ENCODE data around the gene NT5C1A.

Gene NT5C1A

GRCh38 chr1:39689214-39689613, 17.3 kb upstream of the NT5C1A start:
- DNase-seq, result no peak

GRCh38 chr1:39688706-39689105, 16.8 kb upstream of the NT5C1A start:
- DNase-seq, result no peak

- DNase-seq, result no peak
Measured at GRCh38 chr1:39687243-39687642, 15.3 kb upstream of the NT5C1A start.

GRCh38 chr1:39685071-39685470, 13.2 kb upstream of the NT5C1A start:
- DNase-seq, result no peak

GRCh38 chr1:39684313-39684664, 12.4 kb upstream of the NT5C1A start:
- no peak for DNase-seq

GRCh38 chr1:39683591-39684312, 11.8 kb upstream of the NT5C1A start:
- no peak for DNase-seq

- no peak for DNase-seq
Measured at GRCh38 chr1:39681999-39682398, 10.1 kb upstream of the NT5C1A start.

GRCh38 chr1:39681294-39681693, 9.4 kb upstream of the NT5C1A start:
- DNase-seq, result no peak

- no peak for DNase-seq
Measured at GRCh38 chr1:39680751-39681150, 8.8 kb upstream of the NT5C1A start.

GRCh38 chr1:39679821-39680220, 7.9 kb upstream of the NT5C1A start:
- DNase-seq, result no peak

GRCh38 chr1:39678889-39679288, 7.0 kb upstream of the NT5C1A start:
- DNase-seq, result no peak

GRCh38 chr1:39677645-39678044, 5.7 kb upstream of the NT5C1A start:
- no peak for DNase-seq

- DNase-seq, result no peak
Measured at GRCh38 chr1:39676948-39677548, 5.1 kb upstream of the NT5C1A start.

- no peak for DNase-seq
Measured at GRCh38 chr1:39675220-39675619, 3.3 kb upstream of the NT5C1A start.

GRCh38 chr1:39673215-39673614, 1.3 kb upstream of the NT5C1A start:
- no peak for DNase-seq

GRCh38 chr1:39672551-39672947, 642 bp upstream of the NT5C1A start:
- DNase-seq, result no peak

GRCh38 chr1:39671433-39671792, 494 bp downstream of the NT5C1A start:
- no peak for DNase-seq

GRCh38 chr1:39670689-39671088, 1.2 kb downstream of the NT5C1A start:
- no peak for DNase-seq

- no peak for DNase-seq
Measured at GRCh38 chr1:39668894-39669293, 3.0 kb downstream of the NT5C1A start.

GRCh38 chr1:39668111-39668510, 3.8 kb downstream of the NT5C1A start:
- DNase-seq, result no peak

- DNase-seq, result no peak
Measured at GRCh38 chr1:39666772-39667171, 5.1 kb downstream of the NT5C1A start.

- DNase-seq, result no peak
Measured at GRCh38 chr1:39663559-39663958, 8.3 kb downstream of the NT5C1A start.

GRCh38 chr1:39662861-39663260, 9.0 kb downstream of the NT5C1A start:
- no peak for DNase-seq

GRCh38 chr1:39659538-39659937, 12.4 kb downstream of the NT5C1A start:
- DNase-seq, result no peak

- no peak for DNase-seq
Measured at GRCh38 chr1:39659110-39659509, 12.8 kb downstream of the NT5C1A start.
